GM21423 (cell line): ENCODE results near the gene NT5C2.
"Not testable (repeated sequence)": the region's sequence is repeated elsewhere in the genome, so short reads cannot be mapped to it uniquely, and the experiment has no call there.

Experiments used
- ATAC-seq: cut with Tn5 transposase; IDR thresholded peaks from one replicate; pipeline ENCODE4 v1.9.1; 2021; ENCODE audit warnings: mild to moderate bottlenecking, moderate library complexity; ENCODE audit not compliant: unreplicated experiment

The NT5C2 gene

GRCh38 chr10:103202319-103202718, 9.2 kb upstream of the NT5C2 start:
- no peak for ATAC-seq

- no peak for ATAC-seq
Observed at GRCh38 chr10:103199488-103199887, 6.4 kb upstream of the NT5C2 start.

GRCh38 chr10:103198648-103199047, 5.6 kb upstream of the NT5C2 start:
- ATAC-seq: no peak

- ATAC-seq: no peak
Observed at GRCh38 chr10:103197903-103198302, 4.8 kb upstream of the NT5C2 start.

- ATAC-seq: no peak
Observed at GRCh38 chr10:103197174-103197573, 4.1 kb upstream of the NT5C2 start.

GRCh38 chr10:103196516-103196915, 3.4 kb upstream of the NT5C2 start:
- ATAC-seq: no peak

GRCh38 chr10:103193820-103194529, 903 bp upstream of the NT5C2 start:
- ATAC-seq: no peak

- ATAC-seq: peak; percentile 53
Observed at GRCh38 chr10:103192451-103193106, 493 bp downstream of the NT5C2 start.

GRCh38 chr10:103192089-103192450, 1.0 kb downstream of the NT5C2 start:
- no peak for ATAC-seq

GRCh38 chr10:103191198-103191597, 1.9 kb downstream of the NT5C2 start:
- not testable (repeated sequence) for ATAC-seq

- no peak for ATAC-seq
Observed at GRCh38 chr10:103188853-103189252, 4.2 kb downstream of the NT5C2 start.

GRCh38 chr10:103186128-103186527, 6.9 kb downstream of the NT5C2 start:
- no peak for ATAC-seq

- no peak for ATAC-seq
Observed at GRCh38 chr10:103184615-103185014, 8.5 kb downstream of the NT5C2 start.

GRCh38 chr10:103183991-103184451, 9.1 kb downstream of the NT5C2 start:
- not testable (repeated sequence) for ATAC-seq

- ATAC-seq: peak; percentile 81
Observed at GRCh38 chr10:103181244-103181643, 11.8 kb downstream of the NT5C2 start.

GRCh38 chr10:103180491-103180890, 12.6 kb downstream of the NT5C2 start:
- no peak for ATAC-seq

GRCh38 chr10:103177123-103177522, 15.9 kb downstream of the NT5C2 start:
- no peak for ATAC-seq

GRCh38 chr10:103175580-103176285, 17.3 kb downstream of the NT5C2 start:
- no peak for ATAC-seq

GRCh38 chr10:103174324-103174723, 18.7 kb downstream of the NT5C2 start:
- not testable (repeated sequence) for ATAC-seq

- ATAC-seq: no peak
Observed at GRCh38 chr10:103171278-103171677, 21.8 kb downstream of the NT5C2 start.

- no peak for ATAC-seq
Observed at GRCh38 chr10:103168438-103168837, 24.6 kb downstream of the NT5C2 start.

- ATAC-seq: not testable (repeated sequence)
Observed at GRCh38 chr10:103167554-103167953, 25.5 kb downstream of the NT5C2 start.
